Epithelial cell of esophagus (primary cell): Measurements from ENCODE around the gene P2RY2.
A peak's percentile ranks its signal among the peaks of the same experiment; 100 is the strongest.

ENCODE experiments used
- DNase-seq: peaks from one replicate; pipeline ENCODE4 v3.0.0; 2010; ENCODE audit warnings: low read depth
- H3K4me3 ChIP-seq: 2 replicates; pipeline ENCODE4 v1.5.1; 2011; ENCODE audit warnings: mild to moderate bottlenecking, low read length, control low read depth
- TF ChIP-seq, protein P1 (sequence below): IDR thresholded peaks from 2 replicates; pipeline ENCODE4 v1.5.1; 2011; ENCODE audit warnings: low read depth, mild to moderate bottlenecking, low read length, control low read depth, inconsistent platforms; ENCODE audit not compliant: insufficient read depth; ENCODE audit errors: missing control alignments

P2RY2 gene

DNA sequence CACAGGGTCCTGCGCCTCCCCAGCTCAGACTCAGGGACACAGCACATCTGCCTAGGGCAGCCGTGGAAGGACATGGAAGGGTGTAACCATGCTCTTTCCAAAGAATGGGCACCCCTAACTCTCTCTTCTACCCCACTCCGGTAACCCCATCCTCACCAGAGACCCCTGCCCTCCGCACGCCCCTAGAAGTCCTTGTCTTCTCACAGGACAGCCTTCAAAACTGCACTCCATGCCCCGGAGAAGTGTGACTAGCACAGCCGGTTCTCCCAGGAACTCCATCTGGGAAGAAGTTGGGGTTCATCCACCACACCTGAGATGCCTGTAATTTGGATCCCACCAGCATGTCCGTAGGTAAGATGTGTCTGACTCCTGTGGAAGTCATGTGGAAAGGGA is 25.0 kb downstream of the P2RY2 start:
- TF ChIP-seq, protein P1, sequence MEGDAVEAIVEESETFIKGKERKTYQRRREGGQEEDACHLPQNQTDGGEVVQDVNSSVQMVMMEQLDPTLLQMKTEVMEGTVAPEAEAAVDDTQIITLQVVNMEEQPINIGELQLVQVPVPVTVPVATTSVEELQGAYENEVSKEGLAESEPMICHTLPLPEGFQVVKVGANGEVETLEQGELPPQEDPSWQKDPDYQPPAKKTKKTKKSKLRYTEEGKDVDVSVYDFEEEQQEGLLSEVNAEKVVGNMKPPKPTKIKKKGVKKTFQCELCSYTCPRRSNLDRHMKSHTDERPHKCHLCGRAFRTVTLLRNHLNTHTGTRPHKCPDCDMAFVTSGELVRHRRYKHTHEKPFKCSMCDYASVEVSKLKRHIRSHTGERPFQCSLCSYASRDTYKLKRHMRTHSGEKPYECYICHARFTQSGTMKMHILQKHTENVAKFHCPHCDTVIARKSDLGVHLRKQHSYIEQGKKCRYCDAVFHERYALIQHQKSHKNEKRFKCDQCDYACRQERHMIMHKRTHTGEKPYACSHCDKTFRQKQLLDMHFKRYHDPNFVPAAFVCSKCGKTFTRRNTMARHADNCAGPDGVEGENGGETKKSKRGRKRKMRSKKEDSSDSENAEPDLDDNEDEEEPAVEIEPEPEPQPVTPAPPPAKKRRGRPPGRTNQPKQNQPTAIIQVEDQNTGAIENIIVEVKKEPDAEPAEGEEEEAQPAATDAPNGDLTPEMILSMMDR: no peak
- H3K4me3 ChIP-seq: no peak overlapping the region
- DNase-seq: no peak

DNA sequence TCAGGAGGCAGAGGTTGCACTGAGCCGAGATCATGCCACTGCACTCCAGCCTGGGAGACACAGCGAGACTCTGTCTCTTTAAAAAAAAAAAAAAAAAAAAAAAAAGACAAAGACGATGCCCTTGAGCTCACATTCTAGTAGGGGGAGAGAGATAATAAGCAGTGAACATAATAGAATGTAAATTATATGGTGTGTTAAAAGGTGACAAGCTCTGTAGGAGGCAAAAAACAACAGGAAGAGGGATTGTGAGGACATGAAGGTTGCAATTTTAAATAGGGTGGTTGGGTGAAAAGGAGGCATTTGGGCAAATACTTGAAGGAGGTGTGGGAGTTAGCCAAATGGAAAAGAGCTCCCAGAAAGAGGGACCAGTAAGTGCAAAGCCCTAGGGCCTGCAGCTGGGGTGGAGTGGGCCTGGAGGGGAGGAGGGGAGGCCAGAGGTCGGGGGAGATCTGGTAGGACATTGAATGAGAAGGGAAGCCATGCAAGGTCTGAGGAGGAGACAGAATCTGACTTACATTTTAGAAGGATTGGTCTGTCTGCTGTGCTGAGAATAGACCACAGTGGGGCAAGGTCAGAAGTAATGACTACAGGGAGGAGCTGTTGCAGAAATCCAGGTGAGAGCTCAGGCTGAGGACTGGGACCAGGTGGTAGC is 26.6 kb downstream of the P2RY2 start:
- H3K4me3 ChIP-seq: no peak overlapping the region
- no peak for DNase-seq
- TF ChIP-seq, protein P1: no peak

- no peak overlapping the region for H3K4me3 ChIP-seq
- DNase-seq: no peak
- TF ChIP-seq, protein P1: no peak
Measured at GRCh38 chr11:73245461-73245860, 27.4 kb downstream of the P2RY2 start.

GRCh38 chr11:73246303-73246702 is 28.2 kb downstream of the P2RY2 start:
- no peak overlapping the region for H3K4me3 ChIP-seq
- DNase-seq: no peak
- TF ChIP-seq, protein P1: no peak

DNA sequence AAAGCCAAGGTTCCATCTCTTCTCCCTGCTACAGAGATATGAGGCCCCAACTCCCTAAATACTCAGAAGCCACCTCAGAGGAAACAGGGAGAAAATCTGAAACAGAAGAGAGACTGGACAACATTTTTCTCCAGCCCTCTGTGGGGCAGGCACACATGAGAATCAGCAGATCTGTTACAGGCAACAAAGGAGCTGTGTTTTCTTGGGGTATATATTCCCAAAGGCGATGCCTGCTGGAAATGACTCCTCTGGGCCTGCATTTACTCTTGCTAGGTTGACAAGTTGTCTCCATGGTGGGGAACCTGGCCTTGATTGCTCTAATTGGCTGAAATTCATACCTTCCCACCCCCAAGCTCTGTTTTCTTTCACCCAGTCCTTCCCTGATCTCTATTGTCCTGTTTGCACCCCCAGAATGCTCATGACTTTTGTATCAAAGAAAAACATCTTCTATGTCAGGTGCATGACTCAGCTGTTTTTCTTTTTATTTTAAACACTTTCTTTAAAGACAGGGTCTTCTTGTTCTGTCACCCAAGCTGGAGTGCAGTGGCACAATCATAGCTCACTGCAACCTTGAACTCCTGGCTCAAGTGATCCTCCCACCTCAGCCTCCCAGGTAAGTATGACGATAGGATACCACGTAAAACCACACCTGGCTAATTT is 30.6 kb downstream of the P2RY2 start:
- no peak for DNase-seq
- H3K4me3 ChIP-seq: no peak overlapping the region
- TF ChIP-seq, protein P1: no peak

GRCh38 chr11:73249304-73249703 is 31.2 kb downstream of the P2RY2 start:
- DNase-seq: peak; percentile 67
- TF ChIP-seq, protein P1: no peak

More at GRCh38 chr11:73249304-73249703, 31.2 kb downstream of the P2RY2 start:
- no peak overlapping the region for H3K4me3 ChIP-seq
